Nephron progenitor cell (in vitro differentiated cells): ENCODE results near the gene TMEM175.

ENCODE experiments used
- DNase-seq: peaks from one replicate; pipeline ENCODE4 v3.0.0; 2021
- H3K27ac Mint-ChIP-seq: 2 replicates; pipeline ENCODE4 v1.8.0; 2021; ENCODE audit warnings: mild to moderate bottlenecking, moderate library complexity, mixed read lengths
- H3K27me3 Mint-ChIP-seq: 2 replicates; pipeline ENCODE4 v1.8.0; 2021; ENCODE audit warnings: mild to moderate bottlenecking, low read depth, mixed read lengths; ENCODE audit not compliant: poor library complexity
- H3K36me3 Mint-ChIP-seq: 2 replicates; pipeline ENCODE4 v1.8.0; 2021; ENCODE audit warnings: low read depth, mixed read lengths
- H3K4me1 Mint-ChIP-seq: 2 replicates; pipeline ENCODE4 v1.8.0; 2021; ENCODE audit warnings: mixed read lengths
- H3K4me3 Mint-ChIP-seq: 2 replicates; pipeline ENCODE4 v1.8.0; 2021; ENCODE audit warnings: mild to moderate bottlenecking, moderate library complexity, mixed read lengths
- H3K9me3 Mint-ChIP-seq: 2 replicates; pipeline ENCODE4 v1.8.0; 2021; ENCODE audit warnings: mild to moderate bottlenecking, moderate library complexity, mixed read lengths
- CTCF ChIP-seq: fragments of 200-600 bp; sonication (generic); IDR thresholded peaks from 2 replicates; pipeline ENCODE4 v1.5.0; 2021; ENCODE audit warnings: antibody characterized with exemption

Gene TMEM175

GRCh38 chr4:967113-968104 is 35.1 kb downstream of the TMEM175 start:
- H3K9me3 Mint-ChIP-seq, result no peaks in the 10 kb centered on the region
- no peak for TF ChIP-seq CTCF

GRCh38 chr4:968221-968620 is 36.0 kb downstream of the TMEM175 start:
- H3K36me3 Mint-ChIP-seq, result no peaks in the 10 kb centered on the region
- TF ChIP-seq CTCF, result no peak
- H3K27me3 Mint-ChIP-seq, result peaks cover 56% of the 10 kb centered on the region
- H3K4me1 Mint-ChIP-seq, result peaks cover 5% of the 10 kb centered on the region
- H3K4me3 Mint-ChIP-seq, result no peak overlapping the region
- no peaks in the 10 kb centered on the region for H3K9me3 Mint-ChIP-seq
- H3K27ac Mint-ChIP-seq, result no peak overlapping the region
- DNase-seq, result no peak

More at GRCh38 chr4:967113-968104, 35.1 kb downstream of the TMEM175 start:
- peak; percentile 51 for DNase-seq
- Mint-ChIP-seq H3K4me1 (peaks cover 5% of the 10 kb centered on the region), H3K27ac (no peak overlapping the region), H3K27me3 (peaks cover 54% of the 10 kb centered on the region), H3K36me3 (no peaks in the 10 kb centered on the region), H3K4me3 (no peak overlapping the region)

- DNase-seq, result no peak
- Mint-ChIP-seq H3K4me3 (no peak overlapping the region), H3K4me1 (peaks cover 5% of the 10 kb centered on the region), H3K36me3 (no peaks in the 10 kb centered on the region), H3K9me3 (no peaks in the 10 kb centered on the region), H3K27ac (no peak overlapping the region), H3K27me3 (peaks cover 56% of the 10 kb centered on the region)
- TF ChIP-seq CTCF, result no peak
These were observed 36.5 kb downstream of the TMEM175 start for GRCh38 chr4:968621-969394.

- H3K27ac Mint-ChIP-seq, result no peak overlapping the region
- peaks cover 55% of the 10 kb centered on the region for H3K27me3 Mint-ChIP-seq
- H3K36me3 Mint-ChIP-seq, result no peaks in the 10 kb centered on the region
- no peak for DNase-seq
- peaks cover 5% of the 10 kb centered on the region for H3K4me1 Mint-ChIP-seq
- TF ChIP-seq CTCF, result no peak
- H3K4me3 Mint-ChIP-seq, result no peak overlapping the region
- peaks cover 5% of the 10 kb centered on the region for H3K9me3 Mint-ChIP-seq
These were observed 37.9 kb downstream of the TMEM175 start for GRCh38 chr4:970046-970745.

- no peak for TF ChIP-seq CTCF
- DNase-seq, result no peak
- Mint-ChIP-seq H3K4me1 (peaks cover 5% of the 10 kb centered on the region), H3K9me3 (peaks cover 8% of the 10 kb centered on the region), H3K36me3 (no peaks in the 10 kb centered on the region), H3K4me3 (no peak overlapping the region), H3K27ac (no peak overlapping the region), H3K27me3 (peaks cover 54% of the 10 kb centered on the region)
These were observed 38.7 kb downstream of the TMEM175 start for GRCh38 chr4:970854-971520.
